Measurements from ENCODE around the gene MED31.

Gene MED31

GRCh38 chr17:6654841-6655731, 3.7 kb upstream of the MED31 start:
- H3K4me3 ChIP-seq (ENCODE audit: low read length), result no peak overlapping the region
- TF ChIP-seq ZNF274 (IDR thresholded peaks at IDR 0.05; ENCODE audit: low read depth, low read length), result no peak

- no peak for TF ChIP-seq ZNF274 (IDR thresholded peaks at IDR 0.05; ENCODE audit: low read depth, low read length)
These were observed 581 bp upstream of the MED31 start for GRCh38 chr17:6651919-6652452.

DNA sequence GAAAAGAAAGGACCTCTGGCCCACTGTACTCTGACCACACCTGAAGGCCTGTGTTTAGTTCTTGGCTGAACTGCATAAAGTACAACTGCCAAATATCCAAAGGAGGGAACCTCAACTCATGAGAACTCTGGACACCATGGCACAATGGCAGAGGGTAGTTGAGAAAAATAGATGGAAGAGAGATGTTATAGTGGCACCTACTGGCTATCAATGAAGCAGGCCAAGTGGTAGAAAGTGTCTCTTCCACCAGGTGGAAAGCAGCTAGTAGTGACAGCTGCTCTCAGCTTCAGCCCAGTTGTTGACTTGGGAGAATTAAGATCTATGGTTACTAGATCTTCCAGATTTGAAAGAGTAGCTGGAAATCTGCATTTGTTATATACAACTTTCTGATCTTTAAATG, 3.2 kb downstream of the MED31 start:
- TF ChIP-seq ZNF274 (IDR thresholded peaks at IDR 0.05; ENCODE audit: low read depth, low read length), result no peak
- H3K4me3 ChIP-seq (ENCODE audit: low read length), result no peak overlapping the region

More at GRCh38 chr17:6651919-6652452, 581 bp upstream of the MED31 start:
- H3K4me3 ChIP-seq (ENCODE audit: low read length), result peak overlapping the region; percentile 97

DNA sequence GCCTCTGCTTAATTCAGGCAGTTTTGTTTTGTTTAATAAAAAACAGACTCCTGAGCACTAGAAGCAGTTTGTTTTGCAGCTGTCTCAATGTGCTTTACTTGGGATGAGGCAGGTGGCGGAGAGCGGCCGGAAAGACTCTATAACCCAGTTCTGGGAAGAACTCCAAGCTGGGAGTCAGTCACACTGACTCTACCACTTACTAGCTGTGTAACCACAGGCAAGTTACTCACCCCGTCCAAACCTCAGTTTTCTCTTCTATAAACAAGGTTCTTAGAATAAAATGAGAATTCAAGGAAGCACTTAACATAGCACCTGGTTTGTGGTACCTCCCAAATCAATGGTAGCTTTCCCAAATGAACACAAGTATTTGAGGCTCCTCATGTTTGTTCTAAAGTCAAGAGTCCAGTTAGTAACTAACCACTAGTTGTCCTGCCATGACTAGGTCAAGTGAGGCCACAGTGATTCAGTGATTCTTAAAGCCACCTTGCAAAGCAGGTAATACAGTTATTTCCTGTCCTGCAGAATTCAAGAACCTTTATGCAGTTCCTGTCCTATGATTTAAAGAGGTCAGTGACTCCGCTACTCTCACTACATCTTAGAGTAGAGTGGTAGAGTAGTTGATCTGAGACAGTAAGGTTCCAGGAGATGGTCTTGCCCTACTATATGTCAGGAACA, 7.8 kb downstream of the MED31 start:
- TF ChIP-seq ZNF274 (IDR thresholded peaks at IDR 0.05; ENCODE audit: low read depth, low read length), result no peak
- no peak overlapping the region for H3K4me3 ChIP-seq (ENCODE audit: low read length)

GRCh38 chr17:6642592-6642991, 8.8 kb downstream of the MED31 start:
- TF ChIP-seq ZNF274 (IDR thresholded peaks at IDR 0.05; ENCODE audit: low read depth, low read length), result no peak
- H3K4me3 ChIP-seq (ENCODE audit: low read length), result no peak overlapping the region

GRCh38 chr17:6641247-6641863, 10.1 kb downstream of the MED31 start:
- TF ChIP-seq ZNF274 (IDR thresholded peaks at IDR 0.05; ENCODE audit: low read depth, low read length), result no peak
- peak overlapping the region; percentile 90 for H3K4me3 ChIP-seq (ENCODE audit: low read length)

GRCh38 chr17:6640536-6641246, 10.7 kb downstream of the MED31 start, which contains the start of the genes KIAA0753 and TXNDC17:
TSS of gene KIAA0753 (minus strand) at chr17:6640711. CDS start at chr17:6635103, 5,608 bp downstream.
TSS of gene TXNDC17 (plus strand) at chr17:6641060. CDS start at chr17:6641083, 23 bp downstream.
- peak within 1 kb of the TSS; percentile 90 for H3K4me3 ChIP-seq (ENCODE audit: low read length)
- no peak for TF ChIP-seq ZNF274 (IDR thresholded peaks at IDR 0.05; ENCODE audit: low read depth, low read length)

DNA sequence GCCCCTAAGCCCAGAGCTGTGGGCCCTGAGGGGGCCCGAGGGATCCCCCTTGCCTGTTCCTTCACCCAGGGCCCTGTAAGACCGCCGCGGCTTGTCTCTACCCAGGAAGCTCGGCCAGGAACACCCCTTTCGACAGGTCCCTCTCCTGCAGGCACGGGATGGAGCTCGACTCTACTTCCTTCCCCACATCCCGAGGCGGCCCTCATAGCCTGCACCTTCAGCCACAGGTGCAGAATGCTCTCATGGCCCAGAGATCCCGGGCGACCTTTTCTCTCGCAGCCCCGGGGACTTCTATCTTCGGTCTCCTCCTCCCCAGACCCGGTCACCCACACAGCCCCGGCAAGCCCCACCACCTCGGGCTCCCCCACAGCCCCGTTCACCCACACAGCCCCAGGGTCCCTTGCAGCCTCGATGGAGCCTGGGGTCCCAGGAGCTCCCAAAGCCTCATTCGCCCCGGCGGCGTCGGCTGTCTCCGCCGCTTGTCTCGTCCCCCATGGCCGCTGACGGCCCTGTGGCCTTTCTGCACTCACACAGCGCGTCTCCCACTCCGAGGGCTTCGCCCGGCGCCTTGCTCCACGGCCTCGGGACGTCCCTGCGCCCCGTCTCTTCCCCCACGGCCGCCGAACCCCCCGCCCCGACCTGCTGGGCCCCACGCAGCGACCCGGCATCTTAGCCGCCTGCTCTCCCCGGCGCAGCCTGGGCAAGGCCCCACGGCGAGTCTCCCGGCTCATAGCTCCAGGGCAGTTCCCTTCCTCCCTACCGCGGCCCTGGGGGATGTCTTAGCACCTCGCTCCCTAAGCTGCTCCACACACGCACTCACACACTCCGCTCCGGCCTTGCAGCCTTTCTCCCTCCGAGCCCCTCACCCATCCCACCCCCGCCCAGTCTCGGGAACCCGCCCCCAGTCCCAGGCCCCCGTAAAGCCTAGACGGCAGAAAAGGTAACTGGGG, 11.5 kb downstream of the MED31 start:
- peak overlapping the region; percentile 90 for H3K4me3 ChIP-seq (ENCODE audit: low read length)
- no peak for TF ChIP-seq ZNF274 (IDR thresholded peaks at IDR 0.05; ENCODE audit: low read depth, low read length)

DNA sequence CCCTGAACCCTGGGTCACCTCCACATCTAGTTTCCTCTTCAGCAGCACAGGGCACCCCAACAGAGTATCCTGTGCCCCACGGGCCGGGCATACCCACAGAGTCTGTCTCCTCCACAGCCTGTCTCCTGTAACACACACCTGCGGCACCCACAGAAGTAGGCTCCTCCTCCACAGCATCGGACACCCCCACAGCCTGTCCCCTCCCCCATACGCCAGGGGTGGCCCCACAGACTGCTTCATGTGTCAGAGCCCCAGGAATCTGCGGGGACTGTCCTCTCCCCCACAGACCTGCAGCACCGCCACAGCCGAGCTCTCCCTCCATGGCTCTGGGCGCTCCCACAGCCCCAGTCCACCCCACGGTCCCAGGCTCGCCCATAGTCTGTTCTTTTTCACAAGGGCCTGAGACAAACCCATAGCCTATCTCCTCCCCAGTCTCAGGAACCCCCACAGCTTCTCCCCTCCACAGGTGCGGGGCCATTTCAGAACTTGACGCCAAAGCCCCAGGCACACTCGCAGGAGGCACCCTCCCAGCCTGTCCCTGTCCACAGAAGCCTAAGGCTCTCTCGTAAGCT, 12.3 kb downstream of the MED31 start:
- no peak for TF ChIP-seq ZNF274 (IDR thresholded peaks at IDR 0.05; ENCODE audit: low read depth, low read length)
- H3K4me3 ChIP-seq (ENCODE audit: low read length), result peak overlapping the region; percentile 90

- no peak overlapping the region for H3K4me3 ChIP-seq (ENCODE audit: low read length)
- TF ChIP-seq ZNF274 (IDR thresholded peaks at IDR 0.05; ENCODE audit: low read depth, low read length), result no peak
These were observed 13.1 kb downstream of the MED31 start for GRCh38 chr17:6638046-6638908.

- no peak overlapping the region for H3K4me3 ChIP-seq (ENCODE audit: low read length)
- no peak for TF ChIP-seq ZNF274 (IDR thresholded peaks at IDR 0.05; ENCODE audit: low read depth, low read length)
These were observed 14.0 kb downstream of the MED31 start for GRCh38 chr17:6637458-6637840.
